A549 treated with Hydrocortisone at 1 μM for 4 hours (cell line): ENCODE results near the gene SESN1. TPM values are rescaled to one million over a fixed set of nuclear protein-coding genes. Genes with fewer than 3 reads are reported as not detected.

ENCODE experiments used
- total RNA-seq: library from RNA; stranded (reverse); fragments of 200-300 nt; extraction: Qiagen RNA extraction; gene quantifications from 5 replicates; pipeline ENCODE4 v1.2.3, GENCODE V29; 2022

SESN1 gene
- 9.9 to 11.1 TPM (median 10.5 TPM) in 5 replicates for total RNA-seq

DNA sequence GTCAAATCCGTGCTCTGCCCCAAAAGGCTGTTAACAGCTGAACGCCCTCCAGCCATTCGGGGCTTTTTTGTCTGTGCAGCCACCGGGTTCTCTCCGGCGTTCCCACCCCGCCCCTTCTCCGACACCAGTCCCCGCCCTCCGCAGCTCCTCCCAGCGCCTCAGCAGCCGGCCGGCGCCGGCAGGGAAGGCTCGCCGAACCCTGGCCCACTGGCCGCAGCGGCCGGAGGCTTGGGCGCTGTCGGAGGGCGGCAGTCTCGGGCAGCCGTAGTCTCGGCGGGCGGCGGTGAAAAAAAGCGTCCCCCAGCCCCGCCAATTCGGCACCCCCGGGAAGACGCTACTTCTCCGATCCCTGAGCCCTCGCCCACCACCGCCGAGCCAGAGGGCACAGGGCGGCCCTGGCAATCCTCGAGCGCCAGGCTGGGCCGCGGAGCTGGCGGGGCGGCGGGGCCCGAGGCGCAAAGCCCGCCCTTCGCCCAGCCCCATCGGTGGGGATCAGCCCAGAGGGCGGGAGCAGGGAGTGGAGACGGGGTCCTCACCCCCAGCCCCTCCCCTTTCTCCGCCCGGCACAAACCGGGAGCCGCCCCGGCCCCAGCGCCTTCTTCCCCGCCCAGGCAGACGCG is at the start of gene SESN1:
Gene SESN1 (minus strand): TSS at position 431 of the 620 bp plus-strand sequence. CDS start 773 bp downstream, outside the sequence.

DNA sequence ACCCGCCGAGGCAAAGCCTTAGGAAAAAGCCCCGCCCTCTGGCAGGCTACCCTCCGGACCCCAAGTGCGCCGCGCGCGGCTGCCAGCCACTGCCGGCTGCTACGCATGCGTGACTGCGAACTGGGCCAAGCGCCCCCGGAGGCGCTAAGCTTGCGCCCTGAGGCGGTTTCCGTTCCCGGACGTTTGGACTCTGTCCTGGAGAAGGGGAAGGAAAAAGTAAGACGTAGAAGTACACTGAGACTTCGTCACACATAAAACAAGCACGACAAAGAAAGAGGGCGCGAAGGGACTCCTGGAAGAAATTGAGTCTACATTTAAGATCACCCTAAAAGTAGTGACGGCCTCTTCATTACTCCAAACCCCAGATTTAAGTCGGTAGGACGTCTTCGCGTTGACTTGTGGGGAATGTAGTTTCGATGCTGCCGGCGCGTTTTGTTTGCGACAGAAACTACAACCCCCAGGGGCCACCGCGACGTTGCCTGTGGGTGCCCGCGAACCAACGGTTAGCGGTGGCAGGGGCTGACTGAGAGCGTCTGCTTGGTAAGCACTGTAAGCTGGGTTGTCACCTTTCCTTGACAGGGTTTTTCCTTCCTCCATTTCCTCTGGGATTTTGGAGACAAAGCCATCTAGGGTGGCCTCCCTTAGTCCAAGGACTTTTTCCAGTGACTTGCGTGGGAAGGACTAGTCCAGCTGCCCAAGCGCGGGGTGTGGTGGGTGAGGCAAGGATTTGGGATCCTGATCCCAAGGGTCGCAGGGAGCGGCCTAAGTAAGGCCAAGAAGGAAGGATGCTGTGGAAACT is 589 bp upstream of the SESN1 start, which contains the start of gene CEP57L1:
Gene CEP57L1 (plus strand): TSS at position 472 of the 799 bp plus-strand sequence. CDS start 49,715 bp downstream, outside the sequence.

Other genes starting within 250 kb of the SESN1 start
- gene ARMC2, start 246.4 kb downstream of the SESN1 start, total RNA-seq, result 1.7 to 2.4 TPM (median 2.1 TPM) in 5 replicates
- 6.0 to 9.9 TPM (median 8.6 TPM) in 5 replicates for gene CEP57L1, start 661 bp upstream of the SESN1 start, total RNA-seq